Upper lobe of left lung (tissue), 4 donors: ENCODE data around the gene DOC2B.

Source experiments
- CTCF ChIP-seq, 6 experiments: fragments of 450-650 bp in 4 of 6; fragments of 200-600 bp in 2 of 6; sonication (generic) in 2 of 6; IDR thresholded peaks; one replicate each; pipeline ENCODE4 v1.5.1; 2016 to 2019; ENCODE audit warnings: antibody characterized with exemption in 6 of 6
- POLR2A ChIP-seq, 4 donors: fragments of 450-650 bp; IDR thresholded peaks; one replicate each; pipeline ENCODE4 v1.5.1; 2016 to 2017; ENCODE audit warnings: antibody characterized with exemption in 4 of 4, mild to moderate bottlenecking in 2 of 4

DNA sequence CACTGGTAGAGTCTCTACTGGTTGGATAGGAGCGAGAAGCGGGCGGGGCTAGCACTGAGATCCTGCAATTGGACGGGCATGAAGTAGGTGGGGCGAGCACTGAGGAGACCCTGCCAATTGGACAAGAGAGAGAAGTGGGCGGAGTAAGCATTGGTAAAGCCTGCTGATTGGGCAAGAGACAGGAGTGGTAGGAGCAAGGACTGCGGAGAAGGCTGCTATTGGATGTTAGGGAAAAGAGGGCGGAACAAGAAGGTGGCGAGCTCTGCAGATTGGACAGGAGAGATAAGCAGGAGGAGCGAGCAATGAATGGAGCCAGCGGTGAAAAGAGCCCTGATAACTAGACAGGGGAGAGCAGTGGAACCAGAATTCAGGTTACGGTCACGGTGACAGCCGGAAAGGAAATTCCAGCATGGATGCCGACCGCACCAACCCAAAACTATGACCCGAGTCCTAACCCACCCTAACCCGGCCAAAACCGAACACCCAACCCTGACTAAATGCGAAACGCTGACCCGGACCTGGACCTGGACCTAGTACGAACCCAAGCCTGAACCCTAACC is 39.3 kb downstream of the DOC2B start:
- TF ChIP-seq POLR2A (IDR thresholded peaks at IDR 0.05) (no peak), CTCF (IDR thresholded peaks at IDR 0.05) (no peak)
